MCF 10A (cell line): Measurements from ENCODE around the gene B3GAT3. TPM values are rescaled to one million over a fixed set of nuclear protein-coding genes. Genes with fewer than 3 reads are reported as not detected.
"Not testable (repeated sequence)": the region's sequence is repeated elsewhere in the genome, so short reads cannot be mapped to it uniquely, and the experiment has no call there.

Source experiments
- BruUV-seq: library from RNA; stranded (reverse); fragments of 400-500 nt; replicated peaks from 2 replicates; lab custom pipeline; 2021; lab: Mats Ljungman, UMichigan
- CTCF ChIA-PET: fragments of 300-600 bp; sonication (Branson Sonifier 250); formaldehyde crosslinking; extraction: SDS; loops from one replicate; lab custom pipeline; 2021; ENCODE audit warnings: antibody characterized with exemption, inconsistent platforms; lab: Yijun Ruan, JAX
- POLR2A ChIA-PET: fragments of 300-600, 350-650 bp; sonication (Branson Sonifier 250); formaldehyde crosslinking; extraction: SDS; loops from one replicate; lab custom pipeline; 2020; ENCODE audit warnings: antibody characterized with exemption, inconsistent platforms; lab: Yijun Ruan, JAX
- DNase-seq: peaks from one replicate; pipeline ENCODE4 v3.0.0-alpha.2; 2018; ENCODE audit not compliant: unreplicated experiment
- H3K27ac Mint-ChIP-seq: one replicate; pipeline ENCODE4 v1.8.0; 2022; ENCODE audit warnings: mild to moderate bottlenecking, low read depth, mixed read lengths; ENCODE audit not compliant: unreplicated experiment
- H3K27me3 Mint-ChIP-seq: one replicate; pipeline ENCODE4 v1.8.0; 2022; ENCODE audit warnings: mixed read lengths; ENCODE audit not compliant: insufficient read depth, unreplicated experiment
- H3K36me3 Mint-ChIP-seq: one replicate; pipeline ENCODE4 v1.8.0; 2022; ENCODE audit warnings: mild to moderate bottlenecking, moderate library complexity, mixed read lengths; ENCODE audit not compliant: insufficient read depth, unreplicated experiment
- H3K4me1 Mint-ChIP-seq: one replicate; pipeline ENCODE4 v1.8.0; 2022; ENCODE audit warnings: mixed read lengths; ENCODE audit not compliant: insufficient read depth, unreplicated experiment
- H3K4me3 Mint-ChIP-seq: one replicate; pipeline ENCODE4 v1.8.0; 2022; ENCODE audit warnings: mild to moderate bottlenecking, moderate library complexity, mixed read lengths; ENCODE audit not compliant: unreplicated experiment
- H3K9me3 Mint-ChIP-seq: one replicate; pipeline ENCODE4 v1.8.0; 2022; ENCODE audit warnings: mixed read lengths; ENCODE audit not compliant: unreplicated experiment
- CTCF ChIP-seq: fragments of 200-600 bp; IDR thresholded peaks from one replicate; pipeline ENCODE4 v1.8.0; 2022; ENCODE audit warnings: antibody characterized with exemption, mild to moderate bottlenecking; ENCODE audit not compliant: unreplicated experiment
- intact Hi-C: fragments of 100-400 bp; cut with micrococcal nuclease; formaldehyde crosslinking; loops from 2 replicates; pipeline ENCODE4 v1.14.1; 2022
- total RNA-seq: library from RNA; stranded (reverse); gene quantifications from 2 replicates; pipeline ENCODE4 v1.2.3, GENCODE V29; 2022

The B3GAT3 gene
- total RNA-seq, 1 experiment from 2014 or later, result 42.4 TPM

- Mint-ChIP-seq H3K27ac (peak overlapping the region; percentile 96), H3K9me3 (no peaks in the 10 kb centered on the region), H3K36me3 (peaks cover 12% of the 10 kb centered on the region), H3K4me1 (peaks cover 14% of the 10 kb centered on the region), H3K27me3 (no peaks in the 10 kb centered on the region), H3K4me3 (no peak overlapping the region)
- DNase-seq, result no peak
- ChIA-PET CTCF (interaction anchor here (0.6 to 1.6 kb wide), 3 partner anchors 42 to 61 kb away, joined by 3 to 7 read pairs (median 3); partner anchors contain the start of genes EML3 and ROM1), POLR2A (interaction anchor here (0.7 to 6.8 kb wide), 8 partner anchors 8 to 178 kb away, joined by 3 to 222 read pairs (median 10); partner anchors contain the start of genes B3GAT3, C11orf98, CSKMT and GANAB)
- no TSS peak for BruUV-seq
- intact Hi-C loops, result no loop called here
- no peak for TF ChIP-seq CTCF
Observed at GRCh38 chr11:62654297-62654696, 32.5 kb upstream of the B3GAT3 start.

GRCh38 chr11:62652161-62653006 is 30.6 kb upstream of the B3GAT3 start:
- Mint-ChIP-seq H3K4me3 (peak overlapping the region; percentile 93), H3K9me3 (no peaks in the 10 kb centered on the region), H3K36me3 (peaks cover 22% of the 10 kb centered on the region), H3K4me1 (peaks cover 14% of the 10 kb centered on the region), H3K27ac (peak overlapping the region; percentile 96), H3K27me3 (no peaks in the 10 kb centered on the region)
- CTCF ChIA-PET, result no interaction called here
- TSS peak; percentile 71 for BruUV-seq
- POLR2A ChIA-PET, result interaction anchor here (0.7 to 7.1 kb wide), 36 partner anchors 8 to 441 kb away, joined by 3 to 222 read pairs (median 4); partner anchors contain the start of genes AHNAK, B3GAT3, BSCL2 and C11orf98
- DNase-seq, result no peak
- intact Hi-C loops, result loop anchor here (1.0 kb wide), 1 partner anchor 13 kb away; the partner anchor contains the start of genes C11orf98 and CSKMT
- TF ChIP-seq CTCF, result no peak

- ChIA-PET POLR2A (interaction anchor here (1.0 to 7.1 kb wide), 7 partner anchors 16 to 156 kb away, joined by 3 to 98 read pairs (median 4); partner anchors contain the start of genes B3GAT3, C11orf98, CSKMT and LBHD1), CTCF (interaction anchor here (0.6 to 1.1 kb wide), 3 partner anchors 20 to 44 kb away, joined by 3 to 4 read pairs (median 3); no protein-coding TSS in a partner anchor)
- BruUV-seq, intact Hi-C loops, H3K4me3 Mint-ChIP-seq, H3K9me3 Mint-ChIP-seq, DNase-seq, H3K27me3 Mint-ChIP-seq: not testable (repeated sequence)
- Mint-ChIP-seq H3K36me3 (peaks cover 30% of the 10 kb centered on the region), H3K27ac (peak overlapping the region; percentile 27), H3K4me1 (peaks cover 14% of the 10 kb centered on the region)
Observed at GRCh38 chr11:62650283-62650682, 28.5 kb upstream of the B3GAT3 start.

GRCh38 chr11:62649486-62649885 is 27.7 kb upstream of the B3GAT3 start:
- BruUV-seq, result no TSS peak
- intact Hi-C loops, result loop anchor here (5.0 kb wide), 1 partner anchor 37 kb away; the partner anchor contains the start of genes EML3 and ROM1
- Mint-ChIP-seq H3K27ac (no peak overlapping the region), H3K27me3 (no peaks in the 10 kb centered on the region), H3K4me3 (no peak overlapping the region), H3K36me3 (peaks cover 30% of the 10 kb centered on the region), H3K4me1 (peaks cover 14% of the 10 kb centered on the region), H3K9me3 (no peaks in the 10 kb centered on the region)
- ChIA-PET CTCF (interaction anchor here (1.2 kb wide), 1 partner anchor 57 kb away, joined by 6 read pairs; the partner anchor contains the start of gene TUT1), POLR2A (interaction anchor here (0.6 to 7.1 kb wide), 9 partner anchors 14 to 78 kb away, joined by 3 to 98 read pairs (median 4); partner anchors contain the start of genes B3GAT3, C11orf98, CSKMT and EEF1G)
- DNase-seq, result no peak
- TF ChIP-seq CTCF, result no peak
